Measurements from ENCODE around the gene IAH1.

IAH1 gene, protein sequence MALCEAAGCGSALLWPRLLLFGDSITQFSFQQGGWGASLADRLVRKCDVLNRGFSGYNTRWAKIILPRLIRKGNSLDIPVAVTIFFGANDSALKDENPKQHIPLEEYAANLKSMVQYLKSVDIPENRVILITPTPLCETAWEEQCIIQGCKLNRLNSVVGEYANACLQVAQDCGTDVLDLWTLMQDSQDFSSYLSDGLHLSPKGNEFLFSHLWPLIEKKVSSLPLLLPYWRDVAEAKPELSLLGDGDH

GRCh38 chr2:9474361-9475057 lies at the start of gene IAH1:
IAH1 (plus strand) TSS chr2:9474551; CDS start chr2:9474567, 16 bp downstream.
- FAIRE-seq (no peak), DNase-seq (ENCODE audit: insufficient read length, low spot score) (peak; percentile 75)

- no peak for DNase-seq (ENCODE audit: insufficient read length, low spot score)
- no peak for FAIRE-seq
Measured at GRCh38 chr2:9428965-9429577, 45.3 kb upstream of the IAH1 start.

DNA sequence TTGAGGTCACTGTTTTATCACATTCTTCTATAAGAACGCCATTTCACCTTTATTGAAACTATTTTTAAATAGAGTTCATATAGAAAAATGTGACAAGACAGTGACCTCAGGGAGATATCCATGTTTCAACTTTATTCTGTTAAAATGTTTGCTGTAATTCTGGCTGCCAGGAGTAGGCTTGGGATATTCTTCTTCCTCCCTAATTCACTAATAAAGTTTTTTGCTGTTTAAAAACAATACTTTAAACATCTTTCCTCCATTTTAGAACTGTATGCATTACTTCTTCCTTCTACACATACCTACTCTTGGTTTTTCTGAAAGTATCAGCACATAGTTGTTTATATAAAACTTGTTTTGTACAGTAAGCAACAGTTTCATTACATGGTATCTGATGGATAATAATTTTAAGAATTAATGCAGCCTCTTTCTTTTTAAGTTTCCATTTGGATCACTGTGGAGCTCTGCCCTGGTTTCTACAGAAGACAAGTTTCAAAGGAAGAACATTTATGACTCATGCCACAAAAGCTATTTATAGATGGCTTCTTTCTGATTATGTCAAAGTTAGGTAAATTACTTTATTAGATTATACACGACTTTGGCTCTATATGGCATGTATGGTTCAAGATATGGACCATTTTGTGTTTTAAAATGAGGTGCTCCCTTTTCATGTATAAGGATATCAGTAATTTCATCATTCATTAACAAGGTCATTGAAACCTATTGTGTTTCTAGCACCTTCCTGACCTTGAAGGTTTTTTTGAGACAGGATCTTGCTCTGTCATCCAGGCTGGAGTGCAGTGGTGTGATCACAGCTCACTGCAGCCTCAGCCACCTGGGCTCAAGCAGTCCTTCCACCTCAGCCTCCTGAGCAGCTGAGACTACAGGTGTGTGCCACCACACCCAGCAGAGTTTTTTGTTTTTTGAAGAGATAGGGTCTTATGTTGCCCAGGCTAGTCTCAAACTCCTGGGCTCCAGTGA lies 43.7 kb upstream of the IAH1 start:
- DNase-seq (ENCODE audit: insufficient read length, low spot score) (no peak), FAIRE-seq (no peak)

GRCh38 chr2:9434489-9434888 lies 39.9 kb upstream of the IAH1 start:
- DNase-seq (ENCODE audit: insufficient read length, low spot score), result no peak
- no peak for FAIRE-seq

DNA sequence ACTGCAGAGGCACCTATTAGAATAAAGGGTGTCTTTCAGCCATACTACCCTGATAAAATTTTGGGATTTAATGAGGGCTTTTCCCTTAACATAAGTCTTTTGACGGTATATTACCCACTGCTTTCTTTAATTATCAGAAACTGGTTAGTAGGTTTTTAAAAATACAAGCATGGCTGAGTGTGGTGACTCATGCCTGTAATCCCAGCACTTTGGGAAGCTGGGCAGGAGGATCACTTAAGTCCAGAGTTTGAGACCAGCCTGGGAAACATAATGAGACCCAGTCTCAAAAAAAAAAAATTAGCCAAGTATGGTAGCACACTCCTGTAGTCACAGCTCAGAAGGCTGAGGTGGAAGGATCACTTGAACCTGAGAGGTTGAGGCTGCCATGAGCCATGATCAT lies 34.8 kb upstream of the IAH1 start:
- no peak for DNase-seq (ENCODE audit: insufficient read length, low spot score)
- peak; percentile 20 for FAIRE-seq

DNA sequence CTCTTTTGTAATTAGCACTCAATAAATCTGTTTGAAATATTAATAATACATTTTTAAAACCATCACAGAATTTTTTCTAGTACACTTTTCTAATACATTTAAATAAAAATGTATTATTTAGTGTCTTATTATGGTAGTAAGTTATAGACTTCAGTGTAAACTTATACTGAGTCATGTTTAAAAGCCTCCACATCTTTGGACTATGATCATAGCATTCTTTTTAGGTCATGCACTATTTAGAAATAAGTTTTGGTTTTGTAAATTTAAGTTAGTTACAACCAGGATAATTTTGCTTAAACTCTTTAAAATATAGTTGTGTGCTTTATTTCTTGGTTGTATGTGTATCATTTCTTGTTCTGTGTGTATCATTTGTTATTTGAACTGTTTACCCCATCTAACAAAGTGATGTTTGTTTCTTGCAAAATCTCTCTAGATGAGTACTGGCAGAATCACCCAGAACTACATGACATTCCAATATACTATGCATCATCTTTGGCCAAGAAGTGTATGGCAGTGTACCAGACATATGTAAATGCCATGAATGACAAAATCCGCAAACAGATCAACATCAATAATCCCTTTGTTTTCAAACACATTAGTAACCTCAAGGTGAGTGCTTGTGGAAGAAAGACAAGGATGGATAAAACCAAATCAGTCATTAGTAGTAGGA lies 34.2 kb upstream of the IAH1 start:
- FAIRE-seq (no peak), DNase-seq (ENCODE audit: insufficient read length, low spot score) (no peak)

- no peak for DNase-seq (ENCODE audit: insufficient read length, low spot score)
- no peak for FAIRE-seq
Measured at GRCh38 chr2:9441556-9441955, 32.8 kb upstream of the IAH1 start.

- DNase-seq (ENCODE audit: insufficient read length, low spot score), result no peak
- FAIRE-seq, result no peak
Measured at GRCh38 chr2:9443526-9443925, 30.8 kb upstream of the IAH1 start.

DNA sequence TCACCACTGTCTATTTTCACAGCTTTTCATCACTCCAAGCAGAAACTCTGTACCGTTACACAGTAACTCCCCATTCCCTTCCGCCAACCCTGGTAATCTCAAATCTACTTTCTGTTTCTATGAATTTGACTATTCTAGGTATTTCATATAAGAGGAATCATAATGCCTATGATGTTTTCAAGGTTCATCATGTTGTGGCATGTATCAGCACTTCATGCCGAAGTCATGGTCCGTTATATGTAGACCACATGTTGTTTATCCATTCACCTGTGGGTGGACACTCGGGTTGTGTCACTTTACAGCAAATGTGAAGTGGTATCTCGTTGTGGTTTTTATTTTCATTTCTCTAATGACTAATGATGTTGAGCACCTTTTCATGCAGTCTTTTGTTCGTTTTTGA lies 29.3 kb upstream of the IAH1 start:
- DNase-seq (ENCODE audit: insufficient read length, low spot score), result no peak

GRCh38 chr2:9451231-9451630 lies 23.1 kb upstream of the IAH1 start:
- FAIRE-seq (no peak), DNase-seq (ENCODE audit: insufficient read length, low spot score) (no peak)

More for the DNA sequence above, 29.3 kb upstream of the IAH1 start:
- FAIRE-seq, result no peak

GRCh38 chr2:9460441-9461017 lies 13.8 kb upstream of the IAH1 start:
- DNase-seq (ENCODE audit: insufficient read length, low spot score) (no peak), FAIRE-seq (no peak)

GRCh38 chr2:9461079-9461478 lies 13.3 kb upstream of the IAH1 start:
- FAIRE-seq (no peak), DNase-seq (ENCODE audit: insufficient read length, low spot score) (no peak)

GRCh38 chr2:9462313-9462712 lies 12.0 kb upstream of the IAH1 start:
- FAIRE-seq (no peak), DNase-seq (ENCODE audit: insufficient read length, low spot score) (no peak)

DNA sequence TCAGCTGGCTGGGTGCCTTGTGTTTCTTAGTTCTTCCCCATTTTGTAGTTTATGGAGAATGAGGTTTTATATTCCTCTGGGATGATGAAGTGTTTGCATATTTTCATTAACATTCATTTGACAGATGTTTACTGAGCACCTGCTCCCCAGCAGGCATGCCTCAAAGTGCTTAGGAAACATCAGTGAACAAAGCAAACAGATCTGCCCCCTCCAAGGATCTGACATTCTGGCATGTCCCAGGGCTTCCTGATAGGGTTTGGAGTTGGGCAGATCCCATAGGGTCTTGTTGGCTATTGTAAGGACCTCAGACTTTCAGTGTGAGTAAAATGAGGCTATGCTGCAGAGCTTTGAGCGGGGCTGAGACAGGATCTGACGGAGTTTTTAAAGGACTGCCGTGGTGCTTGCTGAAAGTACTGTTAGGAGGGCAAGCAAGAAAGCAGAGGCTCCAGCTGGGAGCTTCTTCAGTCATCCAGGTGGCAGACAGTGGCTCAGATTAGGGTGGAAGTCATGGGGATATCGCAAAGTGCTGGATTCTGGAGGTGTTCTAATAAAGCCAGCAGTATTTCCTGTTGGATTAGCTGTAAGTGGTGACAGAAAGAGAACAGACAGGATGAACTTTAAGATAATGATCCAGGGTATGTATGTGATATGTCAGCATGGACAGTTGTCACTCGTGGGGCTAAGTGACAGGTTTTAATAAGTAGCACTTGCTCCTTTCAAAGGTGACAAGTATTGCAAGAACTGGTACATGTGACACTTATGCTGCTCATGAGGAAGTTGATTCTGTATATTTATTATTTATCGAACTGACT lies 11.3 kb upstream of the IAH1 start:
- no peak for DNase-seq (ENCODE audit: insufficient read length, low spot score)

GRCh38 chr2:9463698-9464034 lies 10.7 kb upstream of the IAH1 start:
- FAIRE-seq, result no peak
- DNase-seq (ENCODE audit: insufficient read length, low spot score), result no peak

More for the DNA sequence above, 11.3 kb upstream of the IAH1 start:
- FAIRE-seq, result no peak

- FAIRE-seq, result no peak
- DNase-seq (ENCODE audit: insufficient read length, low spot score), result no peak
Measured at GRCh38 chr2:9465170-9465569, 9.2 kb upstream of the IAH1 start.

DNA sequence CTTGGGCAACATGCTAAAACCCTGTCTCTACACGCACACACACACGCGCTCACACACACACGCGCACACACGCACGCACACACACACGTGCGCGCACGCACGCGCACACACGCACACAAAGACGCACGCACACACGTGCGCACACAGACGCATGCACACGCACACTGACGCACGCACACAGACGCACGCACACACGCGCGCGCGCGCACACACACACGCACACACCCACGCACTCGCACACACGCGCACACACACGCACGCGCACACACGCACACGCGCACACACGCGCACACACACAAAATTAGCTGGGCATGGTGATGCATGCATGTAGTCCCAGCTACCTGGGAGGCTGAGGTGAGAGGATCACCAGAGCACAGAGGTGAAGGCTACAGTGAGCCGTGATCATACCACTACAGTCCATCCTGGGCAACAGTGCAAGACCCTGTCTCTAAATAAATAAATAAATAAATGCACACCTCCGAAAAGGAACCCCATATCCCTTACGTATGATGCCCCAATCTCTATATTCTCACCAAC lies 8.1 kb upstream of the IAH1 start:
- DNase-seq (ENCODE audit: insufficient read length, low spot score) (no peak), FAIRE-seq (peak; percentile 80)

DNA sequence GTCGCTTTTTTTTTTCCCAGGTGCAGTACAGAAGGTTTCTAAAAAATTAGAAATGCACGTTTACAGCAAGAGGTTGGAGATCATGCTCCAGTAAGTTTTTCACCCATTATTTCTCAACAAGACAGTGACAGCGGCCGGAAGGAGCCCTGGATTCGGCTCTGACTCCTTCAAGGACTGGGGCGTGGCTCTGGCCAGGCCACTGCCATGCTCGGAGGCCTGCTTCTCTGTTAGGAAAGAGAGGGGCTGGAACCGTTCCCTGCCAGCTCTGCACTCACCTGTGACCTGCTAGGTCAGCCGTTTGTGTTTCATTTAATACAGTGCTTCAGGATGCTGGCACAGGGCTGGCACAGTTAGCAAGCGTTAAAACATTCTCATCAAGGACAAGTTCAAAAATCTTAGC lies 6.7 kb upstream of the IAH1 start:
- FAIRE-seq, result no peak

GRCh38 chr2:9471206-9471605 lies 3.1 kb upstream of the IAH1 start:
- no peak for DNase-seq (ENCODE audit: insufficient read length, low spot score)
- FAIRE-seq, result no peak

More for the DNA sequence above, 6.7 kb upstream of the IAH1 start:
- no peak for DNase-seq (ENCODE audit: insufficient read length, low spot score)
